Pulmonary artery endothelial cell (primary cell): ENCODE results near the gene SULF2. TPM values are rescaled to one million over a fixed set of nuclear protein-coding genes. Genes with fewer than 3 reads are reported as not detected.

Source experiments
- DNase-seq: peaks from one replicate; pipeline ENCODE4 v3.0.0-alpha.2; 2011; ENCODE audit warnings: low read depth, low spot score
- total RNA-seq: library from RNA; depleted of rRNA; stranded (reverse); fragments of >200 nt; gene quantifications from 2 replicates; pipeline ENCODE4 v1.2.3, GENCODE V29; 2014

Gene SULF2
- total RNA-seq, 1 donor from 2014 or later, result 64.6 TPM

DNA sequence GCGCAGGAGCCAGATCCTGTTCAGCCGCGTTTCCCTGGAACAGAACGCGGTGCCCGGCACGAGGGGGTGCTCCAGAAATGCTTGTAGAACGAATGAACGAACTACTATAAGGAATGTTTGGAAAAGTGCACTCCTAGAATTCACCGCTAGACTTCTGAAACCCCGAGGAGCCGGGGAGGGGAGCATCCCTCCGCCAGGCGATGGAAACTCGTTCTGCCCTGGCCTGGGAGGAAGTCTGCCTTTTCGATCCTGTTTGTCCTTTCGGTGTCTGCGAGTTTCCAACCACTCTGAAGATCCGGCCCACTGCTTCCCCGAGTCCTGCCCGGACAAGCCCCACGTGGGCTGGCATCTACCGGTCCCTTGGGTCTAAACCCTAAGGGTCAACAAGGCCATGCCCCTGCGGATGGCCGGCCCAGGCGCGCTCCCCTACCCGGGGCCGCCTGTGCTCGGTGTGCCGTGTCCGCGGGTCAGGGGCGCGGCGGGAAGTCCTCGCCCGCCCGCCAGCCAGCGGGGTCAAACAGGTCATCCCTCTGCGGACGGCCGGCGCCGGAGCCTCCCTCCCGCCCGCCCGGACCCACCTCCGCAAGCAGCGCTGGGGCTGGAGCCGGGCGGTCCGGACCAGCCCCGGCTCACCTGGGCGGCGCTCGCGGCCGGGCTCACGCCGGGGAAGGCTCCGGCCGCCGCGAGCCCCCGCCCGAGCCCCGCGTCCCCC is 526 bp downstream of the SULF2 start:
- DNase-seq, result no peak

- DNase-seq, result no peak
These were observed 1.3 kb downstream of the SULF2 start for GRCh38 chr20:47783828-47784598.

DNA sequence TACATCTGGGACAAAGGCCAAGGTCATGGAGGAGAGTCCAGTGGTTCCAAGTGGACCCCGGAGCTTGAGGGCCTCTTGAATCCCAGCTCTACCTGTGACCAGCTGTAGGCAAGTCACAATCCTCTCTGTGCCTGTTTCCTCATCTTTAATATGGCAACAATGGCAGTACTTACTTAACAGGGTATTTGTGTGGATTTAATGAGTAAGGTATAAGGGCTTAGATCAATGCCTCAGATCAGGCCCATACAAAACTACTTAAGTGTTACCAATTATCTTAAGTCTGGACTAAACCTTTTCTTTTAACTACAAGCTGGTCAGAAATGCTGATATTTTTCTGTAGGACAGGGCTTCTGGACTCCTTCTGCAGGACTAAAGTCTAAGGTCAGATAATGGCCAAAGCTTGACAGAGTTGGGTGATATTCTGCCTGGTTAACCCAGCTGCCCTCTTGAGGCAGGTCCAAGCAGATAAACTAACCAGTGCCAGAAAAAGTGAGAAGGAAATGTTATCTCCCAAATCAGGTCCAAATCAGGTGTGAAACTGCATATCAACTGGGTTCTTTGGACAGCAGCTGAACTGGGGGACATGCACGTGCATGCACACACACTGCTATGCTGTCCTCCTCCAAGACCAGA is 2.2 kb downstream of the SULF2 start:
- no peak for DNase-seq

- DNase-seq, result no peak
These were observed 3.2 kb downstream of the SULF2 start for GRCh38 chr20:47782076-47782475.

DNA sequence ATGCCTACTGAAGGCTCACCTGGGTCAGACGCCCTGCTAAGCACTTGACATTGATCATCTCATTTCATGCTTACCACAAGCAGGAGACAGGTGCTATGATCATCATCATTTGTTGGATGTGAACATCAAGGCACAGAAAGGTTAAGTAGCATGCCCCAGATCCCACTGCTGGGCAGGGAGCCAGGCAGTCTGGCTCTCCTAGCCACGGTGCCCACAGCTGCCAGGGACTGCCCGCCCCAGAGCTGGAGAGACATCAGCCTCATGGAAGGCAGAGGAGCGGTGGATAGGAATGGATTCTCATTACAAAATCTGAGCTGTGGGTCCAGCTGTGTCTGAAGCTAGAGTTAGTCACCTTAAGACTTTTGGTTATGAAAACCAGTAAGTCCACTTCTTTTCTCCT is 3.6 kb downstream of the SULF2 start:
- DNase-seq, result no peak

DNA sequence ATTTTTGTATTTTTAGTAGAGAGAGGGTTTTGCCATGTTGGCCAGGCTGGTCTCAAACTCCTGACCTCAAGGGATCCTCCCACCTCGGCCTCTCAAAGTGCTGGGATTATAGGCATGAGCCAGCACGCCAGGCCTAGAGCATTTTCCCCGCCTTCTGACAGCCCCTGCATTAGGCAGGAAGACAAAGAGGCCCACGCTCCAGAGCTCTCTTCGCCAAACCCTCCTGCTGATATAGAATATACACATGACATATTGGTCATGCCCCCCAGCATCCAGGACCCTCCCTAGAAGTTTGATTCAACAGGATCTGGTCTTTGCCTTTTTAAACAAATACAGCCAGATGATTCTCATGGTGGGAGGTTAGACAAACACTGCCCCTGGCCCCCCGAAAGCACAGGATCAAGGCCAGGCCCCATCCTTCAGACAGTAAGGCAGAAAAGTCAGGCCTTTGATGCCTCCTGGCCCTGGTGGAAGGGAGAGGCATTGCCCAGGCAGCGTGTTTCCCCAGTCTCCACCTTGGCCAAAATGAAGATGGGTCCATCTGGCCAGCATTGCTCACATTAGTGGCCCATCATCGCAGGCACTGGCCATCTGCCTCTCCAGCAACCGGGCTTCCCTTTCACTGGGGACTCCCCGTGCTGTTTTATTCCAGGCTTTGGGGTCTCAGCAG is 4.4 kb downstream of the SULF2 start:
- DNase-seq, result no peak

- no peak for DNase-seq
These were observed 6.6 kb downstream of the SULF2 start for GRCh38 chr20:47778398-47779354.

- DNase-seq, result no peak
These were observed 8.1 kb downstream of the SULF2 start for GRCh38 chr20:47777220-47777619.

DNA sequence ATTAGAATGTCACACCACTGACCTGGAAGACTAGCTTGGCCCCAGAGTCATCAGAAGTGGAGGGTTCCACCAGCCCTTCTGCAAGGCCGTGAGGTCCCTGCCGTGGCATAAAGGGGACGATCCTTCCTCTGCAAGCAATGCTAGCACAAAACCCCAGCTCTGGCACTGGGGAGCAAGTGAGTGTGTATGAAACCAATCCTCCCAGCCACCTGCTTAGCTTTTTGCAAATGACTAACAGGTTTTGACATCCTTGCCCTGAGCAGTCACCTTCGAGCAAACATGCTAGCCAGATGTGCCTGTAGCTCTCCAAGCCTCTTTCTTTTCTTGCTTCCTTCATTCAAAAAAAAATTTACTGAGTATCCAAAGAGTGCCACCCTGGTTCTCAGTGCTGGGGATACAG is 8.6 kb downstream of the SULF2 start:
- DNase-seq, result no peak

DNA sequence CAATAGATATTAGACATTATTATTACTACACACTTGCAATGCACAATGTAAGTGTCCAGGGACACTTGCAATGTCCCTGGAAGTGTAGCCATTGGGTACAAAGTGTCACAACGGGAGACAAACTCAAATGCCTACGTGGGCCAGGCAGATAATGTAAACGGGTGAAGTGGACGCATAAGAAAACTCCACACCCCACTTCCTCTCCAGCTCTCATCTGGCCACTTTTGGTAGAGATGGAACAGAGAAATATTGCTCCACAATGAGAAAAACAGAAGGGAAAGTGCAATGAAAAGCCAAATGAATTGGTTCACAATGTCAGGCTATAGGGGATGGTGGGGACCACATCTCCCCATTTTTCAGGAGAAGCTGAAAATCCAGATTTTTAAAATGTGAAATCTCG is 9.4 kb downstream of the SULF2 start:
- no peak for DNase-seq

- DNase-seq, result no peak
These were observed 10.2 kb downstream of the SULF2 start for GRCh38 chr20:47775039-47775438.

DNA sequence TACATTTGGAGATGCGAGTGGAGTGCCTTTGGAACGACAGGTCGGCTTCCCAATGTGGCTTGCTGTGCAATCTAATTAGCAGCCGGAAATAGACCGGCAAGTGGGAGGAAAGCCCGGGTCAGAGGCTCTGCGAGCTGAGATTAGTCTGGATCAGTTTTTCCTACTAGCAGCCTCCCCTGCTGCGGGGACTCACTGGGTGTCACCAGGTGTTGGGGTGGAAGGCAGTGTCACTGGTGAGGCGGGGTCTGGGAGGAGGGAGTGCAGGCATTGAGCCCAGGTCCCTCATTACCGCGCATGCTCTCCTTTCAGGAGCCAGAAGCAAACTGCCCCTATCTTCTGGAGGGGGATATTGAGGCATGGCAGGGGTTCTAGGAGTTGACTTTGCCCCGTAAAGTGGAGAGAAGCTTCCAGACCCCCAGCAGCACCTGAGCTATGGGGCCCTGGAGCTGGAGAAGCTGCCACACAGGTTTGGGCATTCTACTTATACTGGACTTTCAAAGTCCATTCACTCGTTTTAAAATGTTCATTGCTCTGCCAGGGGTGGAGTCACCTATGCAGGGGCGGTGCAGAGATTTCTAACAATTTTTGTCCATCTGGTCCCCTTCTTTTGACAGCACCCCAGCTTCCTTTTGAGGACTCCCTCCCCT is 11.0 kb downstream of the SULF2 start:
- DNase-seq, result no peak

DNA sequence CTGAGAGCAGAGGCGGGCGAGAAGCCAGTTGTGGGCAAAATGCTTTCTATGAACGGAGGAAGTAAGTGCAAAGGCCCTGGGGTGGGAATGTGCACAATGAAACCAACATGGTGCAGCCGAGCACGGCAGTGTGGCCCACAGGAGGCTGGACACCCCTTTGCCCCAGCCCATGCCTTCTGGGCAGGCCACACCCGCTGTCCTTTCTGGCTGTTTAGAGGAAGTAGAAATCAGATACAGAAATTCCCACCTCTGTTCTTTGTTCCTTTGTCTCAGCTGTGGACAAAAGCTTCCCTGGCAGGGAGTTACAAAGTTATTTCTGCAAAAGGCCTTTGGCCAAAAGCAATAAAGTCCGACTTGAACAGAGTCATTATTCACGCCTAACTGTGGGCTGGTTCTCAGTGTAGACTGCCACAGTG is 11.9 kb downstream of the SULF2 start:
- no peak for DNase-seq

- DNase-seq, result no peak
These were observed 14.3 kb downstream of the SULF2 start for GRCh38 chr20:47770935-47771334.

- DNase-seq, result no peak
These were observed 17.1 kb downstream of the SULF2 start for GRCh38 chr20:47768016-47768824.

DNA sequence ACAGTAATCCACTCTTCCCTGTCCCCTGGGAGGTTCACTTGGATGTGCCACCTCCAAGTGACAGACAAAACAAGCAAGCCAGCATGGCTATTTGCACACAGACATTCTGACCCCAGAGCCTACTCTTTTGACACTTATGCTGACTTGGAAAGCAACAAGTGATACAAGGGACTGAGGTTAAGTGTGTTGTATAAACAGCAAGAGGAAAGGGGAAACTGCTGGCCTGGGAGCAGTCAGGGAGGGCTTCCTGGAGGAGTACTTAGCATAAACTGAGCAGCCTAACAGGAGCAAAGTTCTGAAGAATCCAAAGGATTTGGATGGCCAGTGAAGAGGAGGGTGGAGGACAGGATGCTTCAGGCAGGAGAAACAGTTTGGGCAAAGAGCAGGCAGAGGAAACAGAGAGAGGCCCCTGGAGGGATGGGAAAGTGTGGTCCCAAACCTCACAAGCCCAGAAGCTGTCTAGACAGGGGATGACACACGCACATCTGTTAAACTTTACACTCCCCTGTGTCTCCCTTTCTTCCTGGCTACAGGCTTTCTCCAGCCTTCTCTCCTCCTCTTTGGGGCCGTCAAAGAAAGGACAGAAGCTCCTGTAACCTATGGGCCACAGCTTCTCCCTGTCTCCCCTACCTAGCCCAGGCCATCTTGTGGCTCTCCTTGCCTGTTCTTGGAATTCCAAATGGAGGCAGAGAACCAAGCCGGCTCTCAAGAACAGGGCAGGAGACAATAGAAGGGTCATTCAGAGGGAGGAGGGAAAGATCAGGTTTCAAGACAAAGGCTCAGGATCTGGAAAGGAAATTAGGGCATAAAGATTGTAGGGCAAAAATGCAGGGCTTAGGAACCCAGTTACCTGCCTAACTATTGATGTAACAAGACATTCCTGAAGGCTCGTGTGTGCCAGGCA is 19.3 kb downstream of the SULF2 start:
- DNase-seq, result no peak

DNA sequence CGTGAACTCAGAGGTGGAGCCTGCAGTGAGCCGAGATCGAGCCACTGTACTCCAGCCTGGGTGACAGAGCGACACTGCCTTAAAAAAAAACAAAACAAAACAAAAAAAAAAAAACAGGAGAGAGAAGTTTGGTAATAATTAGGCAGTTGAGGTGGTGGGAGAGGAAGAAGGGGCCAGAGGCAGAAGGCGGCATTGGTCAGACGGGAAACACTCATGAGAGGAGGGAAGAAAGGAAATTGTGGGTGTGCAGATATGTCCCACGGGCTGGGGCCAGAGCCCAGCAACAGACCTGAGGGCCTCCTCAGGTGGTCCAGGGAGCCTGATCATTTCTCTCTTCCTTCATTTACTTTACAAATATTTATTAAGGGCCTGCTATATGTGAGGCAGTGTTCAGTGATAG is 20.0 kb downstream of the SULF2 start:
- DNase-seq, result no peak

DNA sequence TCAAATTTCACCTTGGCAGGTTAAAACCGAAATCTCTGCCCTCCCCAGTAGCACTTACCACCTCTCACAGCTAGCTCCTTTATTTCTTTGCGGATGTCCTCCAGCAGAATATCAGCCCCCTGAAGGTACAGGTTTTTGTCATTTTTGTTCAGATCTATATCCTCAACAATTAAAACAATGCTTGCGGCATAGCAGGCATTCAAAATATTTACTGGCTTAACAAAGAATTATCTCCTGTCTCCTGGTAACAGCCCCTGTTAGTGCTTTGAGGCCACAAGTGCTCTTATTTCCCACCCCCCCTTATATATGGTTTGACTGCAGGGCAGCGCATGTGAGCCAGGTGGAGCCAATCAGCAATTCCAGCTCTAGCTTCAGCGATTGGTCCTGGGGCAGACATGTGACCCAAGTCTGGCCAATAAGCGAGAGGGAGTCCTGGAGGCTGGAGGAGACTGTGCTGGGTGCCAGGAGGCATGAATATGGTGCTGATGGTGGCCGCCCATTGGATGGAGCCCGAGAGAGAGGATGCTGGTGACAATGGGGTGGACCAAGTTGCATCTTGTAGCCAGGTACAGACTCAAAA is 21.0 kb downstream of the SULF2 start:
- DNase-seq, result no peak
